HK-2 (cell line): ENCODE results near the gene RPL10A.

ENCODE experiments used
- DNase-seq: peaks from one replicate; pipeline ENCODE4 v3.0.0-alpha.2; 2018; ENCODE audit not compliant: unreplicated experiment

RPL10A gene

DNA sequence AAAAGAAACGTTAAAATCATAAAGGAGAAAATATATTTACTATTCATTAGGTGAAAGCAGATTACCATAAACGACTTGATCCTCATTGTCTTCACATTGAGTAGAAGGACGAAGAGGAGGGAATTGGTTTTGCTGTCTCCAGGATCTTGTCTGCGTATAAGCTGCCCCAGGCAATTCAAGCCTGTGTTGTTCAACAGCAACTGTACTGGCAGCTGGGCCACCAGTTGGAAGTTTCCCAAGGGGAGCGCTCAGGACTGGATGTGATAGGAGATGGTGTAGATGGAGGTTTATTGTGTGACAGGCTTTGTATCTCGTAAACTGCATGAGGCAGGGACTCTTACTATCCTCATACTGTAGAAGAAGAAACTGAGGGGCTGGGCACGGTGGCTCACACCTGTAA, 20.0 kb upstream of the RPL10A start:
- DNase-seq, result no peak

DNA sequence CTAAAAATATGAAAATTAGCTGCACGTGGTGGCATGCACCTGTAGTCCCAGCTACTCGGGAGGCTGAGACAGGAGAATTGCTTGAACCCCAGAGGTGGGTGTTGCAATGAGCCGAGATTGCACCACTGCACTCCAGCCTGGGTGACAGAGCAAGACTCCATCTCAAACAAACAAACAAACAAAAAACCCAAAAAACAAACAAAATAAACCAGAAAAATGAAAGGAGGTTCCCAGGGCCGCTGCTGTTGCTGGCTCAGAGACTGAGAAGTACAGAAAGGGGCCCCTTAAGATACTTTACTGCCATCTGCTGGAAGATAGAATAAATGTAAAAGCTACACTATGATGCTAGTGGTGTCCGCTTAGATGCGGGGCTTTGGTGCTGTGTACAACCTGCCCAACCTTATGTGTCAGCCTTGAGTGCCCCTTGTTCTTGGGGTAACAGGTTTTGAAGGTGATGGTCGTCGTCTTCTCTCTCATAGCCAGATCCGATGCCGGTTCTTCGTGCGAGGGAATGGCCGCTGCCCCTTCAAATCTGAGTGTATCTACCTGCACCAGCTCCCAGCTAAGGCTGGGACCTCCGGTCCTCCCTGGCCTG, 18.8 kb upstream of the RPL10A start:
- DNase-seq, result peak; percentile 12

GRCh38 chr6:35451354-35452182, 16.6 kb upstream of the RPL10A start:
- no peak for DNase-seq

- DNase-seq, result peak; percentile 92
These were observed 15.8 kb upstream of the RPL10A start, which contains the start of gene FANCE for GRCh38 chr6:35452183-35453090. Gene FANCE, plus strand, starts transcription at chr6:35452338. Its CDS starts 208 bp downstream, at chr6:35452546.

GRCh38 chr6:35453236-35453635, 15.0 kb upstream of the RPL10A start:
- DNase-seq, result no peak

DNA sequence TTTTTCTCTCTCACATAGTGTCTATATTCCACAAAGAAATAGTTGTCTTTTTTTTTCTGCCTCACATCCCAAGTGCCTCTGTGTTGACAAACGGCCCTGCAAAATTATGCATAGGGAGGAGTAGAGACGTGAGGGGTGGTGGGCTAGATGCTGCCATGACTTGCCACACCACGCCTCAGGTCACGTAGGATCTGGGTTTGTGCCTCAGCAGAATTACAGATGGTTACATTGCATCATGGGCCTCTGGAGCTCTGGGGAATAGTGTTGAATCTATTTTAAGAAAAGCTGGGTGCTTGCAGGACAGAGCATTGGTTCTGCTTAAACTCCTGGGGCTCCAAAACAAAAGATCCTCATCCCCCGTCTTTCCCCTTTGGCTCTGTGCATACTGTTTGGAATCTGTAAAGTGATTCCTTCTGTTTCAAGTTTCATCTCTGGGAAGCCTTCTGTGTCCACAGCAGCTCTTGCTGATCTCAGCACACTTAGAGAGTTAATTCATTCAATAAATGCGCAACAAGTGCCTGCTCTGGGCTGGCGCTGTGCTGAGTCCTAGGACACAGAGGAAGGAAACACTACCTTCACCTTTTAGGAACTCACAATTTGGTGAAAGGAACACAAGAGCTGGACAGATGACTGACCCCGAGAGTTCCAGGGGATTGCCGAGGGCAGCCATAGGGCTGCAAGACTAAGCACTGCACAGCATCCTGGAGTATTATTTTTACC, 13.7 kb upstream of the RPL10A start:
- no peak for DNase-seq

- DNase-seq, result no peak
These were observed 10.3 kb upstream of the RPL10A start for GRCh38 chr6:35457907-35458306.

DNA sequence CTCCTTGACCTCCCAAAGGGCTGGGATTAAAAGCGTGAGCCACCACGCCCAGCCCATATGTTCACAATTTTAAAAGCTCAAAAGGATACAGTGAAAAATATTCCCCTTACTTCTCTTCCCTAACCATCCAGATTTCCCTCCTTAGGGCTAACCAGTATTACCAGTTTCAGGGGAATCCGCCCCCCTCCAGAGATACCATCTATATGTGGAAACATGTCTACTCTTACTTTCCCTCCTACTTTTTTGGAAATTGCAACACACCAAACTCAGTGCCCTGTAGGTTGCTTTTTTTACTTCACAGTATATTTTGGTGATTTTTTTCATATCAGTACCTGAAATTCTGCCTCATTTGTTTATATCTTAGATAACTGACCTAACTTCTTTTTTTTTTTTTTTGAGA, 6.9 kb upstream of the RPL10A start:
- DNase-seq, result no peak

DNA sequence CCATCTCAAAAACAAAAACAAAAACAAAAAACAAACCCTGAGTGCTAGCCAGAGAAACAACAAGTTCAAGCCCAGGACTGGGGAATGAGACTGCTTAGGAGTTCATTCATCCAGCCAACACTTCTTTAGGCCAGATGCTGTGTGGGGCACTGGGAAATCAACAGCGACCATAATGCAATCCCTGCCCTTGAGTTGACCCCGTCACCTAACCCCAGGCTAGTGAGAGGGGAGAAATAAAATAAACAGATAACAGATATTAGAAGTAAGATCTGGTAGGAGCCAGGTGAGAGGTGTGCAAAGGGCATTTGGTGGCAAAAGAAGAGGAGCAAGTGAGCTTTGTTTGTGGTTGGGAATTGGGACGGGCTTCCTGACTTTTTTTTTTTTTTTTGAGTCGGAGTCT, 4.9 kb upstream of the RPL10A start:
- DNase-seq, result no peak

GRCh38 chr6:35465646-35466045, 2.6 kb upstream of the RPL10A start:
- no peak for DNase-seq

DNA sequence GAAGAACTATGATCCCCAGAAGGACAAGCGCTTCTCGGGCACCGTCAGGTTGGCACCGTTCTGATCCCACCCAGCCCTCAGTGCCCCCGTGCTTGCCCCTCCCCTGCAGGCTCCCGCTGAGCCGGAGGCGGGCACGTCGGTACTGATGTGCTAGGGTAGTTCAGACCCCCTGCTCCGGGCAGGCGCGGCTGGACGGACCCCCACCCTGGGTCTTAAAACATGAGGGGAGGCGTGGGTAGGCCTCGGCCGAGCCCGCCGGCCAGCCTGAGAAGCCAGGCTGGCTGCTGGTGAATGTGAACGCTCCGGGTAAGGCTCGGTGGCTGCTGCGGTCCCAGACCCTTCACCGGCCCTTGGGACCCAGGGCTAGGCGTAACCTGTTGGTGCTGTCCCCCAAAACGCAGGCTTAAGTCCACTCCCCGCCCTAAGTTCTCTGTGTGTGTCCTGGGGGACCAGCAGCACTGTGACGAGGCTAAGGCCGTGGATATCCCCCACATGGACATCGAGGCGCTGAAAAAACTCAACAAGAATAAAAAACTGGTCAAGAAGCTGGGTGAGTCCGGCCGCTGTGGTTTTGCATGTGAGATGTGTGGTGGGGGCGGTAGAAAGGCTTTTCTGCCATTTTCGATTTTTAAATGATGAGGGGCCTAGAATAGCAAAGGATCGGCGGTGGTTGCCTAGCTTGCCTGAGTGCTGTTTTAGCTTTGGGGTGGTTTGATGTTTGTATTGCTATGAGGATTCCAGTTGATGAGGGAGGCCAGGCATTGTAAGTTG, 964 bp downstream of the RPL10A start:
- DNase-seq, result no peak

GRCh38 chr6:35469751-35470662, 1.8 kb downstream of the RPL10A start:
- no peak for DNase-seq

DNA sequence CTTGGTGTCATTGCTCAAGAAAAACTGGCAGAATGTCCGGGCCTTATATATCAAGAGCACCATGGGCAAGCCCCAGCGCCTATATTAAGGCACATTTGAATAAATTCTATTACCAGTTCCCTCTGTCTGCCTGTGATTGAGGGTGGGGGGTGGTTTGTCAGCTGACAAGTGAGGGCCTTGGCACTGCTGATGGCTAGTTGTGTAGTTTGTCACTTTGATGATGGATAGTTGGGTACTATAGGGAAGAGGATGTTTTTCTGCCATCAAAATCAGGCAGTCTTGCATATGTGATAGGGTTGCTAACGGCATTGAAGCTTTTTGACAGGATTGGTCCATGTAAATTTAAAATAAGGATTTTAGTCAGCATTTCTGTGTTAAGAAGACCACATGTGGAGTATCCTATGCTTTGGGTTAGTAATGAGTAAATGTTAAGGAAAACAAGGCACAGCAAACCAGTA, 2.5 kb downstream of the RPL10A start:
- no peak for DNase-seq

DNA sequence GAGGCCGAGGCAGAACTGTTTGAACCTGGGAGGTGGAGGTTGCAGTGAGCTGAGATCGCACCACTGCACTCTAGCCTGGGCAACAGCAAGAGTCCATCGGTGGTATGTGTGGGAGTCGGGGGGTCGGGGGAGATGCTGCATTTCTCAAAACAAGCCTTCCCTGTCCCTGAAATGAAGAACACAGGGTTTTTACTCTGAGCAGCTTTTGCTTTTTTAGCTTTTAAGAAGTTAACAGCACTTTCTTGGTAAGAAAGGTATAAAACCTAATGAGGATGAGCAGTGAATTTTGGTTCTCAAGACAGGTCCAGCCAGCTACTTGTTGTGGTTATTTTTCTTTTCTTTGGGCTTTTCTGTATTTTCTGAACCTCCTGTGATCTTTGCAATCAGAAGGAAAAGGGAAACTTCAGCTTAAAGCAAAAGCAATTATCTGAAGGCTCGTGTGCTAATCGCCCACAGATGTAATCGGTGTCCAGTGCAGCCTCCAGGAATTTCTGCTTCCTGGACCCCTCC, 3.7 kb downstream of the RPL10A start:
- no peak for DNase-seq

- no peak for DNase-seq
These were observed 5.1 kb downstream of the RPL10A start for GRCh38 chr6:35473075-35473849.

- DNase-seq, result no peak
These were observed 5.6 kb downstream of the RPL10A start for GRCh38 chr6:35473850-35474130.

DNA sequence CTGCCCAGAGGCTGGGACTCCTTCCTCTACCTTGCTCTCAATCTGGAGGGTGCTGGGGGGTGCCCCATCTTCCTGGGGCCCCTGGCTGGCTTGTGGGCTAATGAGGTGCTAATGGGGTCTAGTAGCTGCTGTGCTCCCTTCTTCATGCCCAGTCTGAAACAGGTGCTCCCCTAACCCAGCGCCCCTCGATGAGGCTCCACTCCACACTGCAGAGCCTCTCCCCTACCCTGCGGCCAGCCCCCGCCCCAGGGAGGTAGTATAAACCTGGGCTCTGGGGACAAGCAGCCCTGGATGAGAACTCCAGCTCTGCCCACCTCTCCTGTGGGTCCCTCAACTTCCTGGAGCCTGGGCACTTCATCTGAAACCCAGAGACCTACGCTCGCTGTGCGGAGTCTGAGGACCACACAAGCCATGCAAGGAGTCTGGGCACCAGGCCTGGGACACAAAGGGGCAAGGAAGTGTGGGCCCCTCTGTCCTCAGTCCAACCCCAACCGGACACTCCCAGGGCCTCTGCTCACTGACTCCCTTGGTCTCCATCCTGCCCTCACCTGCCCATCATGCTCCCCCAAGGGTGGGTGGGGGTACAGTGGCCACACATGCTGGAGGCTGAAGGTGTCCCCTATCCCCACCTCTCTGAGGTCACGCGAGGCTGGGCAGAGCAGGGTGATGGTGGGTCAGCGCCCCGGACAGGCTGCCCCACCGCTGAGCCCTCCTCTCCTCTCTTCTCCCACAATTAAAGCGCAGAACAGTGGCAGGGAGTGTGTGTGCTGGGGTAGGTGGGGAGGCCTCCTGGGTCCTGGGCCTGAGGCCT, 6.1 kb downstream of the RPL10A start:
- no peak for DNase-seq

GRCh38 chr6:35474942-35475570, 6.9 kb downstream of the RPL10A start:
- no peak for DNase-seq
